Esophagus muscularis mucosa (tissue), 4 donors: ENCODE results near the gene SPAST.

Source experiments
- CTCF ChIP-seq, 3 experiments: fragments of 200-600 bp in 2 of 3; fragments of 450-650 bp in 1 of 3; sonication (generic) in 2 of 3; IDR thresholded peaks; one replicate each; pipeline ENCODE4 v1.5.1; 2017 to 2019; ENCODE audit warnings: antibody characterized with exemption in 3 of 3, mild to moderate bottlenecking in 2 of 3, moderate library complexity in 1 of 3
- EP300 ChIP-seq: sonication (generic); formaldehyde crosslinking; IDR thresholded peaks from one replicate; pipeline ENCODE4 v1.6.1; 2017; ENCODE audit warnings: antibody characterized with exemption
- POLR2A ChIP-seq: fragments of 450-650 bp; IDR thresholded peaks from one replicate; pipeline ENCODE4 v1.6.1; 2017; ENCODE audit warnings: antibody characterized with exemption, moderate library complexity, mild to moderate bottlenecking, low read depth
- POLR2AphosphoS5 ChIP-seq, 2 donors: sonication (generic); formaldehyde crosslinking; IDR thresholded peaks; one replicate each; pipeline ENCODE4 v1.6.1; 2017; ENCODE audit warnings: antibody characterized with exemption in 2 of 2

- no peak for TF ChIP-seq CTCF (IDR thresholded peaks at IDR 0.05)
- TF ChIP-seq POLR2A = no peak
- TF ChIP-seq POLR2AphosphoS5 (IDR thresholded peaks at IDR 0.05) = no peak
- no peak for TF ChIP-seq EP300
Measured at GRCh38 chr2:32192418-32192817, 129.1 kb downstream of the SPAST start.
